B cell (primary cell): ENCODE measurements around the gene DLAT. TPM values are rescaled to one million over a fixed set of nuclear protein-coding genes. Genes with fewer than 3 reads are reported as not detected.

Experiments used
- ATAC-seq: fragments of 200-7000 bp; cut with Tn5 transposase; one replicate; pipeline ENCODE4 v1.10.0; 2021; ENCODE audit warnings: low read depth, mild to moderate bottlenecking, moderate number of reproducible peaks, moderate library complexity
- CTCF ChIA-PET: fragments of 350-600 bp; sonication (Branson Sonifier 250); formaldehyde crosslinking; loops from one replicate; lab custom pipeline; 2021; ENCODE audit warnings: antibody characterized with exemption, inconsistent platforms; lab: Charles Lee
- POLR2A ChIA-PET: fragments of 350-600 bp; sonication (Branson Sonifier 250); formaldehyde crosslinking; loops from one replicate; lab custom pipeline; 2021; ENCODE audit warnings: antibody characterized with exemption; lab: Charles Lee
- DNase-seq: peaks from one replicate; pipeline ENCODE4 v3.0.0; 2013
- H2AFZ ChIP-seq: 2 replicates; pipeline ENCODE4 v1.6.1; 2012; ENCODE audit warnings: mild to moderate bottlenecking, low read depth, low read length; ENCODE audit not compliant: insufficient read depth, poor library complexity, severe bottlenecking
- H3K27ac ChIP-seq, 2 donors: 1 replicate in 1 of 2; 2 replicates in 1 of 2; pipeline ENCODE4 v1.5.1; 2012 to 2013; ENCODE audit warnings: low read length in 2 of 2, mild to moderate bottlenecking in 2 of 2, moderate library complexity in 1 of 2
- H3K27me3 ChIP-seq, 4 experiments: fragments of 200-600 bp in 1 of 4; sonication (generic) in 1 of 4; replicated peaks in 1 of 4; 1 replicate in 2 of 4; 2 replicates in 2 of 4; pipeline versions ENCODE4 v1.6.1 to v1.7.0; 2013 to 2016; ENCODE audit warnings: low read length in 3 of 4, mild to moderate bottlenecking in 2 of 4, mixed read lengths in 1 of 4, moderate library complexity in 1 of 4; ENCODE audit not compliant: insufficient read depth in 4 of 4, control insufficient read depth in 3 of 4; ENCODE audit errors: control extremely low read depth in 1 of 4
- H3K36me3 ChIP-seq, 2 experiments: replicated peaks in 1 of 2; 1 replicate in 1 of 2; 2 replicates in 1 of 2; pipeline versions ENCODE4 v1.6.1 to v1.7.1; 2013; ENCODE audit warnings: low read length in 1 of 2; ENCODE audit not compliant: insufficient read depth in 2 of 2, control insufficient read depth in 1 of 2; ENCODE audit errors: control extremely low read depth in 1 of 2, extremely low read depth in 1 of 2
- H3K4me1 ChIP-seq, 2 donors: fragments of 200-600 bp in 1 of 2; sonication (generic) in 1 of 2; 1 replicate in 1 of 2; 2 replicates in 1 of 2; pipeline versions ENCODE4 v1.5.1 to v1.6.1; 2013 to 2017; ENCODE audit warnings: low read length in 2 of 2; ENCODE audit not compliant: control insufficient read depth in 2 of 2, insufficient read depth in 2 of 2
- H3K4me2 ChIP-seq: replicated peaks from 2 replicates; pipeline ENCODE3; 2012; ENCODE audit warnings: mild to moderate bottlenecking, low read depth, low read length; ENCODE audit not compliant: poor library complexity, severe bottlenecking
- H3K4me3 ChIP-seq, 5 experiments: fragments of 200-600 bp in 1 of 5; sonication (generic) in 1 of 5; 1 replicate in 3 of 5; 2 replicates in 2 of 5; pipeline versions ENCODE4 v1.5.1 to v1.7.0; 2011 to 2016; ENCODE audit warnings: low read length in 4 of 5, mild to moderate bottlenecking in 4 of 5, low read depth in 2 of 5, control low read depth in 1 of 5, moderate library complexity in 1 of 5; ENCODE audit not compliant: insufficient read depth in 1 of 5; ENCODE audit errors: control extremely low read depth in 1 of 5, extremely low read depth in 1 of 5
- H3K79me2 ChIP-seq: fragments of 200-600 bp; sonication (generic); one replicate; pipeline ENCODE4 v1.6.0; 2016; ENCODE audit warnings: low read length; ENCODE audit not compliant: control insufficient read depth, insufficient read depth
- H3K9ac ChIP-seq: fragments of 200-600 bp; sonication (generic); 2 replicates; pipeline ENCODE4 v1.6.1; 2017; ENCODE audit warnings: mild to moderate bottlenecking, low read length, moderate library complexity
- H3K9me3 ChIP-seq, 3 donors: one replicate each; pipeline versions ENCODE4 v1.6.1 to v1.7.1; 2013; ENCODE audit warnings: low read length in 2 of 3; ENCODE audit not compliant: control insufficient read depth in 2 of 3, insufficient read depth in 1 of 3; ENCODE audit errors: control extremely low read depth in 1 of 3
- H4K20me1 ChIP-seq: 2 replicates; pipeline ENCODE4 v1.6.0; 2012; ENCODE audit warnings: mild to moderate bottlenecking, low read length; ENCODE audit not compliant: insufficient read depth, control insufficient read depth, poor library complexity, severe bottlenecking
- H3K27ac Mint-ChIP-seq: one replicate; pipeline ENCODE4 v1.8.0; 2021; ENCODE audit warnings: mixed read lengths
- H3K27me3 Mint-ChIP-seq: one replicate; pipeline ENCODE4 v1.8.0; 2021; ENCODE audit warnings: mixed read lengths
- H3K4me1 Mint-ChIP-seq: one replicate; pipeline ENCODE4 v1.8.0; 2021; ENCODE audit warnings: mixed read lengths
- H3K4me3 Mint-ChIP-seq: one replicate; pipeline ENCODE4 v1.8.0; 2021; ENCODE audit warnings: mixed read lengths
- H3K9me3 Mint-ChIP-seq: one replicate; pipeline ENCODE4 v1.8.0; 2022; ENCODE audit warnings: mixed read lengths; ENCODE audit not compliant: insufficient read depth
- EZH2 ChIP-seq: IDR thresholded peaks from 2 replicates; pipeline ENCODE4 v1.6.1; 2012; ENCODE audit warnings: borderline replicate concordance, low read depth, mild to moderate bottlenecking, moderate library complexity, low read length; ENCODE audit not compliant: insufficient read depth, poor library complexity, severe bottlenecking
- WGBS: methylation state at CpG from one replicate; pipeline ENCODE4 v1.1.5; 2013; ENCODE audit warnings: missing lambda C conversion rate; ENCODE audit not compliant: insufficient coverage; 5-methylcytosine and 5-hydroxymethylcytosine counted together
- intact Hi-C: fragments of 100-400 bp; cut with micrococcal nuclease; formaldehyde crosslinking; loops from one replicate; pipeline ENCODE4 v1.10.0; 2022
- polyA plus RNA-seq: library from polyadenylated mRNA; depleted of rRNA; stranded (reverse); fragments of >200 nt; gene quantifications from 2 replicates; pipeline ENCODE4 v1.2.3, GENCODE V29; 2012
- total RNA-seq, 2 donors: library from RNA; stranded (reverse); fragments of 120-200 nt in 1 of 2; gene quantifications; 1 replicate in 1 of 2; 2 replicates in 1 of 2; pipeline versions ENCODE4 v1.2.3 to v1.2.4, GENCODE V29; 2013 to 2022
- TF ChIP-seq, protein P1 (sequence below): fragments of 200-600 bp; IDR thresholded peaks from one replicate; pipeline ENCODE4 v1.8.0; 2022; ENCODE audit warnings: antibody characterized with exemption, mild to moderate bottlenecking

Gene DLAT
- total and polyA plus RNA-seq, 2 donors (not counting 1 experiment from before 2014, with no cell fraction given) = 8.9 to 19.8 TPM

DNA sequence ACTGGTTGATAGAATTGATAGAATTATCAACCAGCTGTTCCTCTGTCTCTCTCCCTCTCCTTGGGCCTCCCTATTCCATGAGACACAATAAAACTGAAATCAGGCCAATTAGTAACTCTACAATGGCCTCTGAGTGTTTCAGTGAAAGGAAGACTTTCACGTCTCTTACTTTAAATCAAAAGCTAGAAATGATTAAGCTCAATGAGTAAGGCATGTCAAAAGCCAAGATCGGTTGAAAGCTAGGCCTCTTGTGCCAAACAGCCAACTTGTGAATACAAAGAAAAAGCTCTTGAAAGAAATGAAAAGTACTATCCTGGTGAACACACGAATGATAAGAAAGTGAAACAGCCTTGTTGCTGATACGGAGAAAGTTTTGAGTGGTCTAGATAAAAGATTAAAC is 32.0 kb downstream of the DLAT start:
- H3K4me1 ChIP-seq = peaks cover 0 to 3% of the 10 kb centered on the region in 2 donors
- ATAC-seq (no peak), DNase-seq (no peak)
- no peaks in the 10 kb centered on the region for H3K27me3 ChIP-seq
- peaks cover 10 to 49% of the 10 kb centered on the region in 2 experiments for H3K36me3 ChIP-seq
- Mint-ChIP-seq H3K27ac (no peak overlapping the region), H3K4me3 (no peak overlapping the region), H3K4me1 (peaks cover 4% of the 10 kb centered on the region), H3K27me3 (no peaks in the 10 kb centered on the region), H3K9me3 (no peaks in the 10 kb centered on the region)
- no peaks in the 10 kb centered on the region for H3K79me2 ChIP-seq
- ChIA-PET CTCF (interaction anchor here (0.7 to 1.6 kb wide), 2 partner anchors 15 to 25 kb away, joined by 3 read pairs; no protein-coding TSS in a partner anchor), POLR2A (no interaction called here)
- H3K4me3 ChIP-seq = no peak overlapping the region
- no peaks in the 10 kb centered on the region for H4K20me1 ChIP-seq
- 64% methylated on average over 1 of the region's 4 CpGs for WGBS
- H3K27ac ChIP-seq = no peak overlapping the region
- H3K9me3 ChIP-seq = no peaks in the 10 kb centered on the region
- H3K4me2 ChIP-seq = no peak overlapping the region
- no peak overlapping the region for H2AFZ ChIP-seq
- intact Hi-C loops = no loop called here
- H3K9ac ChIP-seq = no peak overlapping the region
- TF ChIP-seq, protein P1, sequence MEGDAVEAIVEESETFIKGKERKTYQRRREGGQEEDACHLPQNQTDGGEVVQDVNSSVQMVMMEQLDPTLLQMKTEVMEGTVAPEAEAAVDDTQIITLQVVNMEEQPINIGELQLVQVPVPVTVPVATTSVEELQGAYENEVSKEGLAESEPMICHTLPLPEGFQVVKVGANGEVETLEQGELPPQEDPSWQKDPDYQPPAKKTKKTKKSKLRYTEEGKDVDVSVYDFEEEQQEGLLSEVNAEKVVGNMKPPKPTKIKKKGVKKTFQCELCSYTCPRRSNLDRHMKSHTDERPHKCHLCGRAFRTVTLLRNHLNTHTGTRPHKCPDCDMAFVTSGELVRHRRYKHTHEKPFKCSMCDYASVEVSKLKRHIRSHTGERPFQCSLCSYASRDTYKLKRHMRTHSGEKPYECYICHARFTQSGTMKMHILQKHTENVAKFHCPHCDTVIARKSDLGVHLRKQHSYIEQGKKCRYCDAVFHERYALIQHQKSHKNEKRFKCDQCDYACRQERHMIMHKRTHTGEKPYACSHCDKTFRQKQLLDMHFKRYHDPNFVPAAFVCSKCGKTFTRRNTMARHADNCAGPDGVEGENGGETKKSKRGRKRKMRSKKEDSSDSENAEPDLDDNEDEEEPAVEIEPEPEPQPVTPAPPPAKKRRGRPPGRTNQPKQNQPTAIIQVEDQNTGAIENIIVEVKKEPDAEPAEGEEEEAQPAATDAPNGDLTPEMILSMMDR = no peak
- no peak for TF ChIP-seq EZH2

DNA sequence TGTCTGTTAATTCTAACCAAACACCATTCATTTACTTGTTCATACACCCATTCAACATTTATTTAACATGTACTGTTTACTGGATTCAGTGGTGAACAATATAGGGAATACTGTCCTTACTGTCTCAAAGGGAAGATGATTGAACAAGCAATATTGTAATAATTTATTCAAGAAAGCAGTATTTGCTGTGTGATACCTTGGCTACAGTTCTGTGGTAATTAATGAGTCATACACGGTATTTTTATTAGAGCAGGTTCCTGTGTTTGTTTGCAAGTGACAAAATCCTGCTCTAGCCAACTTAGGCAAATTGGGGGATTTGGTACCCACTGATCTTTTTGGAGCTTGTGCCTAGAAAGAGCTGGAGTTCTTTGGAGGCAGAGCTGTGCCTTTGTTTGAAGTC is 32.9 kb downstream of the DLAT start:
- CTCF ChIA-PET = interaction anchor here (1.6 kb wide), 1 partner anchor 24 kb away, joined by 3 read pairs; no protein-coding TSS in a partner anchor
- no peaks in the 10 kb centered on the region for H4K20me1 ChIP-seq
- no peaks in the 10 kb centered on the region for H3K4me1 ChIP-seq
- H3K9me3 ChIP-seq = no peaks in the 10 kb centered on the region
- DNase-seq (no peak), ATAC-seq (no peak)
- H3K27me3 ChIP-seq = no peaks in the 10 kb centered on the region
- intact Hi-C loops = no loop called here
- no peak overlapping the region for H3K4me2 ChIP-seq
- Mint-ChIP-seq H3K27me3 (no peaks in the 10 kb centered on the region), H3K4me1 (no peaks in the 10 kb centered on the region), H3K27ac (no peak overlapping the region), H3K4me3 (no peak overlapping the region), H3K9me3 (no peaks in the 10 kb centered on the region)
- POLR2A ChIA-PET = interaction anchor here (0.6 to 0.8 kb wide), 2 partner anchors 374 to 1732 kb away, joined by 4 read pairs; no protein-coding TSS in a partner anchor
- no peak overlapping the region for H3K9ac ChIP-seq
- 80% methylated on average over 1 of the region's 1 CpG for WGBS
- H3K4me3 ChIP-seq = no peak overlapping the region
- no peaks in the 10 kb centered on the region for H3K79me2 ChIP-seq
- TF ChIP-seq, protein P1 = no peak
- TF ChIP-seq EZH2 = no peak
- H2AFZ ChIP-seq = no peak overlapping the region
- H3K27ac ChIP-seq = no peak overlapping the region
- peaks cover 10 to 46% of the 10 kb centered on the region in 2 experiments for H3K36me3 ChIP-seq
